Activated T-cell treated with anti-CD3 and anti-CD28 coated beads for 1 hour (primary cell): ENCODE results near the gene ZNF565.
"Not testable (repeated sequence)": the region's sequence is repeated elsewhere in the genome, so short reads cannot be mapped to it uniquely, and the experiment has no call there.

Source experiments
- DNase-seq: peaks from one replicate; pipeline ENCODE4 v3.0.0-alpha.2; 2020; ENCODE audit warnings: low read depth

Gene ZNF565

GRCh38 chr19:36212895-36213294, 1.6 kb downstream of the ZNF565 start:
- DNase-seq: no peak

GRCh38 chr19:36210497-36210896, 4.0 kb downstream of the ZNF565 start:
- DNase-seq: no peak

- no peak for DNase-seq
Measured at GRCh38 chr19:36209372-36209771, 5.1 kb downstream of the ZNF565 start.

- DNase-seq: no peak
Measured at GRCh38 chr19:36207605-36208252, 6.7 kb downstream of the ZNF565 start.

- no peak for DNase-seq
Measured at GRCh38 chr19:36203293-36203692, 11.2 kb downstream of the ZNF565 start.

DNA sequence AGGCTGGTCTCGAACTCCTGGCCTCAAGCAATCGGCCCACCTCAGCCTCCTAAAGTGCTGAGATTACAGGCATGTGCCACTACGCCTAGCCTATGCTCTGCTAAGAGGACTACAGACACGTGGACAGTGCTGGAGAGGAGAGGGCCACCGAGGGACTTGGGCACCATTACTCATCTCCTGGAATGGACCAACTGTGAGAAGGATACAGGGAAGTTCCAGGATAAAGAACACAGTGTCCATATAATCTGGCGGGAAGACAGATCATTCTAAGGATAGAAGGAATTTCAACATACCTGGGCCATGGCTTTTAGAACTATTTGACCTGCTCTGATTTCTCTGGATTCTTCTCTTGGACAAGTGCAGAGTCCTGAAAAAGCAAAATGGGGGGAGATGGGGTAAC, 12.8 kb downstream of the ZNF565 start:
- no peak for DNase-seq

DNA sequence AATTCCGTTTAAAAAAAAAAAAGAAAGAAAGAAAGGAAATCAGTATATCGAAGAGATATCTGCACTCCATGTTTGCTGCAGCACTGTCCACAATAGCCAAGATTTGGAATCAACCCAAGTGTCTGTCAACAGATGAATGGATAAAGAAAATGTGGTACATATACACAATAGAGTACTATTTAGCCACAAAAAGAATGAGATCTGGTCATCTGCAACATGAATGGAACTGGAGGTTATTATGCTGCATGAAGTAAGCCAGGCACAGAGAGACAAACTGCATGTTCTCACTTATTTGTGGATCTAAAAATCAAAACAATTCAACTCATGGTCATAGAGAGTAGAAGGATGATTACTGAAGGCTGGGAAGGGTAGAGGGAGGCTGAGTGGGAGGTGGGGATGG, 16.3 kb downstream of the ZNF565 start:
- no peak for DNase-seq

DNA sequence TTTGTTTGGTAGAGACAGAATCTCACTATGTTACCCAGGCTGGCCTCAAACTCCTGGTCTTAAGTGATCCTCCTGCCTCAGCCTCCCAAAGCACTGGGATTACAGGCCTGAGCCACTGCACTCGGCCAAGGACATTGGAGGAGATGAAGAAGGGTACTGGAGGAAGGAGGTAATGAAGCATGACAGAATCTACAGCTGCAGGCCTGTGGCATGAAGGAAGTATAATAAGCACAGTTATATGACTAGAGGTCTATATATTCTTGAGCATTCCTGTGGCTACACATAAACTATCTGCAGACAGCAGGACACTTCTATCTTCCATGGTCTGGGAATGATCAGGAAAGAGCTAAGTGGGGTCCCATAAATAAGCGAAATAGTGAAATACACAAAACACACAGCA, 18.2 kb downstream of the ZNF565 start:
- DNase-seq: no peak

GRCh38 chr19:36186722-36187121, 27.7 kb downstream of the ZNF565 start:
- DNase-seq: not testable (repeated sequence)

DNA sequence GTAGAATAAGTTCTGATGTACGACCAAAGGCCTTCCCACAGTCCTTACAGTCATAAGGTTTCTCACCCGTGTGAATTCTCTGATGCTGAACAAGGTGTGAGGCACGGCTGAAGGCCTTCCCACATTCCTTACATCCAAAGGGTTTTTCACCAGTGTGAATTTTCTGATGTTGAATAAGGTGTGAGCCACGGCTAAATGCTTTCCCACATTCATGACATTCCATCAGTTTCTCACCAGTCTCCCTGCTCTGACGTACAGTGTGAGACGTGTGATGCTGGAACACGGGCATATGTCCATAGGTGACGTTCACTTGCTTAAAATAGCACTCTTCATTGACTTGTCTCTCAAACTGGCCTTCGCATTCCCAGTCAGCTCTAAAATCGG, 31.2 kb downstream of the ZNF565 start:
- no peak for DNase-seq

DNA sequence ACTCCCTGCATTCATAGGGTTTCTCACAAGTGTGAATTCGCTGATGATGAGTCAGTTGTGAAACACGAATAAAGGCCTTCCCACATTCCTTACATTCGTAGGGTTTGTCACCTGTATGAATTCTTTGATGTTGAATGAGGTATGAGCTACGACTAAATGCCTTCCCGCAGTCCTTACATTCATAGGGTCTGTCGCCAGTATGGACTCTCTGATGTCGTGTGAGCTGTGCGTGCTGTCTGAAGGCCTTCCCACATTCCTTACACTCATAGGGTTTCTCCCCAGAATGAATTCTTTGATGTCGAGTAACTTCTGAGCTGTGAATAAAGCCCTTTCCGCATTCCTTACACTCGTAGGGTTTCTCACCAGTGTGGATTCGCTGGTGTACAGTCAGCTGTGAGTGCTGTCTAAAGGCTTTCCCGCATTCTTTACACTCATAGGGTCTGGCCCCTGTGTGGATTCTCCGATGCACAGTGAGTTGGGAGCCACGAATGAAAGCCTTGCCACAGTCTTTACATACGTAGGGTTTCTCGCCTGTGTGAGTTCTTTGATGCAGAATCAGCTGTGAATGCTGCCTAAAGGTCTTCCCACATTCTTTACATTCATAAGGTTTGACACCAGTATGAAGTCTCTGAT, 31.7 kb downstream of the ZNF565 start:
- DNase-seq: no peak

DNA sequence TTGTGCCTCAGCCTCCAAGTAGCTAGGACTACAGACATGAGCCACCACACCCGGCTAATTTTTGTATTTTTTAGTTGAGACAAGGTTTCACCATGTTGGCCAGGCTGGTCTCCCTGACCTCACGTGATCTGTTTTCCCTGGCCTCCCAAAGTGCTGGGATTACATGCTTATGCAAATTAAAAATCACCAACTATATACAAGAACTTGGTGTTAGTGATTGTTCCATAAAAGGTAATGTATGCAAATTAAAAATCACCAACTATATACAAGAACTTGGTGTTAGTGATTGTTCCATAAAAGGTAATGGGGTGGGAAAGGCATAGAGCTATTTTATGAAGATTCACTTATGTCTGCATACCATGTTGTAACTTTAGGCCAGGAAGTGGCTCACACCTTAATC, 35.4 kb downstream of the ZNF565 start:
- DNase-seq: not testable (repeated sequence)

DNA sequence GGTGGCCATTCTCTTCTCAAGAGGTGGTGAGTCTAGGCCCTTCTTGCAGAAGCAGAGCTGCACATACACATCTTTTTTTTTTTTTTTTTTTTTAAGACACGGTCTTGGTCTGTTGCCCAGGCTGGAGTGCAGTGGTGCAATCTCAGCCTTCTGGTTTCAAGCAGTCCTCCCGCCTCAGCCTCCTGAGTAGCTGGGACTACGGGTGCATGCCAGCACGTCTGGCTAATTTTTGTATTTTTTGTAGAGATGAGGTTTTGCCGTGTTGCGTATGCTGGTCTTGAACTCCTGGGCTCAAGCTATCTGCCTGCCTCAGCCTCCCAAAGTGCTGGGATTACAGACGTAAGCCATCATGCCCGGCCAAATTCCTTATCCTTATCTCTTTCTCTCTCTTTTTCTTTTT, 40.6 kb downstream of the ZNF565 start:
- DNase-seq: not testable (repeated sequence)

- DNase-seq: no peak
Measured at GRCh38 chr19:36172852-36173251, 41.6 kb downstream of the ZNF565 start.

- DNase-seq: no peak
Measured at GRCh38 chr19:36169084-36169760, 45.2 kb downstream of the ZNF565 start.

GRCh38 chr19:36163813-36164212, 50.7 kb downstream of the ZNF565 start:
- DNase-seq: no peak

DNA sequence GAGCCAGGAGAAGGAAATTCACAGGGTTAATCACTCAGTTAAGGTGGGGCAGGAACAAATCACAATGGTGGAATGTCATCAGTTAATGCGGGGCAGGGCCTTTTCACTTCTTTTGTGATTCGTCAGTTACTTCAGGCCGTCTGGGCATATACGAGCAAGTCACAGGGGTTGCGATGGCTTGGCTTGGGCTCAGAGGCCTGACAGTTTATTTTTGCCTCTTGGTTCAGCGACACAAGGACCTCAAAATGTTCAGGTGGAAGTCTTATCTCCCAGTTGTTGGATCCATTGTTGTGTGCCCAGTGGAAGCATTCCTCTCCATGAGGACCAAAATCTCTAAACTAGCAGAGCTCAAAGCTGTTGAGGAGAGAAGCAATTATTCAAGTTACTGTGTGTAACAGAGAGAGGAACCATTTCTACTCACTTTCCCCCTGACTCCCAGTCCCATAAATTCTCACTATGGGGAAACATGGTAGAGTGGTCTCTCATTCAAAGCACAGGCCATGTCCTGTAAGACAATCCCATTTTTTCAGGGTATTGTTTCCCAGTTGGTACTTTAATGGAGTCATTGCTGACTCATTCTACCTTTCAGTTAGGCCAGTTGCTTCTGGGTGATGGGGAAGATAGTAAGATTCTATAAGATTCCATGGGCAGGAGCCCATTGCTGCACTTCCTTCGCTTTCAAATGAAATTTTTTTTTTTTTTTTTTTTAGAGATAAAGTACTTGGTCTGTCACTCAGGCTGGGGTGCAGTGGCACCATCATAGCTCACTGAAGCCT, 53.5 kb downstream of the ZNF565 start:
- DNase-seq: no peak

GRCh38 chr19:36153126-36153525, 61.3 kb downstream of the ZNF565 start:
- DNase-seq: no peak

GRCh38 chr19:36152352-36153091, 61.9 kb downstream of the ZNF565 start, which contains the start of gene COX7A1:
Gene COX7A1, minus strand, starts transcription at chr19:36152447. Its CDS starts 40 bp downstream, at chr19:36152407.
- no peak for DNase-seq

- DNase-seq: no peak
Measured at GRCh38 chr19:36152019-36152351, 62.5 kb downstream of the ZNF565 start.

DNA sequence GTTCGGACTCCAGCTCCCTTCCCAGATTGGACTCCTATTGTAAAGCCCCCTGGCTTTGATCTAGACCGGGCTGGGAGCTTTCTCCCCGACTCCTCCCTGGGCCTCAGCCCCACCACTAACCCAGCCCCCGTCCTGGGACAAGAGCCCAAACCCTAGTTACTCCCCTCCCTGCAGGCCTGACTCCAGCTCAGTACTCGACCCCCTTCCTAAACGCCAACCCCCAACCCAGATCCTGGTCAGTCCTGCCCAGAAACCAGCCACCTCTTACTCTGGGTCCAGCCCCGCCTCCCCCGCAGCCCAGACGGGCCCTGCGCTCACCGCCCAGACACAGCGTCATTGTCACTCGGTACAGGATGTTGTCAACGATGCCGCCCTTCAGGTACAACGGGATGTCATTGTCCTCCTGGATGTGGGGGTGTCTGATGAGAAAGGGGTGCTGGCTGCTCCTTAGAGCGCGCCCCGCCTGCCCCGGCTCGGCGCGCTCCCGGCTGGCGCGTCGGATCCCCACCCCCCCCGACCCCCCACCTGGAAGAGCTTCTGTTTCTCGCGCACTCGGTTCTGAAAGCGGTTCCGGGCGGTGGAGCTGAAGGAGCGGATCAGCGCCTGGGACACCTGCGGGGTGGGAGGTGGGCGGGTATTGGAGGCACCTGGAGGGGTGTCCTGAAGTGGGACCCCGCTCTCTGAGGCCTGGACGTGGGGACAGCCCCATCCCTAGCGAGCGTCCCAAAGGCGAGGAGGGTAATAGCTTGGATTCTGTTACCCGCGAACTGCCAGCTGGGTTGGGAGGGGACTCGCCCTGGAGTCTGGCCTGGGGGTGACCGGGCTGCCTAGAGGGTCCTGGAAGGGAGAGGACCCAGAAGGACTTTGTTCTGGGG, 63.1 kb downstream of the ZNF565 start:
- DNase-seq: no peak
